Ectodermal cell (in vitro differentiated cells): ENCODE data around the gene PAOX.
"Not testable (repeated sequence)": the region's sequence is repeated elsewhere in the genome, so short reads cannot be mapped to it uniquely, and the experiment has no call there.

Experiments
- H3K27ac ChIP-seq: 2 replicates; pipeline ENCODE4 v1.7.0; 2013; ENCODE audit warnings: mild to moderate bottlenecking, low read depth, low read length; ENCODE audit not compliant: insufficient read depth, poor library complexity, severe bottlenecking
- H3K27me3 ChIP-seq: 2 replicates; pipeline ENCODE4 v1.7.0; 2013; ENCODE audit warnings: mild to moderate bottlenecking, low read length; ENCODE audit not compliant: insufficient read depth, control insufficient read depth, poor library complexity, severe bottlenecking
- H3K36me3 ChIP-seq: one replicate; pipeline ENCODE4 v1.7.0; 2013; ENCODE audit warnings: low read length; ENCODE audit not compliant: control insufficient read depth, insufficient read depth
- H3K4me1 ChIP-seq: one replicate; pipeline ENCODE4 v1.7.0; 2013; ENCODE audit warnings: low read length; ENCODE audit not compliant: control insufficient read depth, insufficient read depth
- H3K4me3 ChIP-seq: 2 replicates; pipeline ENCODE4 v1.7.0; 2013; ENCODE audit warnings: low read depth, low read length, control low read depth; ENCODE audit not compliant: insufficient read depth
- H3K9me3 ChIP-seq: 2 replicates; pipeline ENCODE4 v1.7.0; 2013; ENCODE audit warnings: mild to moderate bottlenecking, low read length, moderate library complexity; ENCODE audit not compliant: control insufficient read depth
- WGBS, 2 experiments: methylation state at CpG; one replicate each; pipeline ENCODE4 v1.1.7; 2013; ENCODE audit warnings: missing lambda C conversion rate in 2 of 2; 5-methylcytosine and 5-hydroxymethylcytosine counted together

The PAOX gene

GRCh38 chr10:133405844-133406527 lies 26.9 kb downstream of the PAOX start:
- Histone ChIP-seq H3K4me1 (no peaks in the 10 kb centered on the region), H3K9me3 (peaks cover 2% of the 10 kb centered on the region), H3K36me3 (peaks cover 38% of the 10 kb centered on the region), H3K27ac (no peak overlapping the region), H3K4me3 (no peak overlapping the region), H3K27me3 (no peaks in the 10 kb centered on the region)
- 94 to 95% methylated on average over 8 of the region's 8 CpGs for WGBS, 2 experiments

GRCh38 chr10:133411523-133412380 lies 32.7 kb downstream of the PAOX start:
- Histone ChIP-seq H3K4me3 (no peak overlapping the region), H3K9me3 (peaks cover 2% of the 10 kb centered on the region), H3K4me1 (no peaks in the 10 kb centered on the region), H3K27me3 (no peaks in the 10 kb centered on the region), H3K36me3 (peaks cover 45% of the 10 kb centered on the region), H3K27ac (no peak overlapping the region)
- 95 to 97% methylated on average over 6 to 7 of the region's 7 CpGs for WGBS, 2 experiments

GRCh38 chr10:133412381-133412711 lies 33.3 kb downstream of the PAOX start:
- no peaks in the 10 kb centered on the region for H3K27me3 ChIP-seq
- no peaks in the 10 kb centered on the region for H3K4me1 ChIP-seq
- H3K27ac ChIP-seq, result no peak overlapping the region
- peaks cover 45% of the 10 kb centered on the region for H3K36me3 ChIP-seq
- H3K4me3 ChIP-seq, result no peak overlapping the region
- H3K9me3 ChIP-seq, result peaks cover 2% of the 10 kb centered on the region

- WGBS, 2 experiments, result 96 to 98% methylated on average over 20 to 21 of the region's 23 CpGs
- H3K9me3 ChIP-seq, H3K4me1 ChIP-seq, H3K27ac ChIP-seq, H3K27me3 ChIP-seq, H3K4me3 ChIP-seq: not testable (repeated sequence)
- H3K36me3 ChIP-seq, result peaks cover 44% of the 10 kb centered on the region
Measured at GRCh38 chr10:133414401-133414800, 35.3 kb downstream of the PAOX start.

- WGBS, 2 experiments, result 94 to 96% methylated on average over 25 of the region's 25 CpGs
- Histone ChIP-seq H3K9me3 (no peaks in the 10 kb centered on the region), H3K27me3 (no peaks in the 10 kb centered on the region), H3K36me3 (peaks cover 31% of the 10 kb centered on the region), H3K4me1 (no peaks in the 10 kb centered on the region), H3K27ac (no peak overlapping the region), H3K4me3 (no peak overlapping the region)
Measured at GRCh38 chr10:133415752-133416151, 36.7 kb downstream of the PAOX start.

GRCh38 chr10:133418289-133418993 lies 39.4 kb downstream of the PAOX start:
- no peak overlapping the region for H3K4me3 ChIP-seq
- no peaks in the 10 kb centered on the region for H3K4me1 ChIP-seq
- no peaks in the 10 kb centered on the region for H3K9me3 ChIP-seq
- H3K27ac ChIP-seq, result no peak overlapping the region
- H3K27me3 ChIP-seq, result peaks cover 10% of the 10 kb centered on the region
- whole genome bisulfite sequencing, 2 experiments, result 94 to 95% methylated on average over 14 of the region's 14 CpGs
- H3K36me3 ChIP-seq, result peaks cover 18% of the 10 kb centered on the region

GRCh38 chr10:133419211-133419950 lies 40.3 kb downstream of the PAOX start:
- WGBS, 2 experiments, result 92 to 93% methylated on average over 34 of the region's 34 CpGs
- Histone ChIP-seq H3K27ac (no peak overlapping the region), H3K4me1 (no peaks in the 10 kb centered on the region), H3K4me3 (no peak overlapping the region), H3K27me3 (peaks cover 14% of the 10 kb centered on the region), H3K36me3 (peaks cover 18% of the 10 kb centered on the region), H3K9me3 (no peaks in the 10 kb centered on the region)

- no peak overlapping the region for H3K27ac ChIP-seq
- H3K27me3 ChIP-seq, result peaks cover 18% of the 10 kb centered on the region
- WGBS, 2 experiments, result 95 to 96% methylated on average over 17 of the region's 17 CpGs
- H3K9me3 ChIP-seq, result no peaks in the 10 kb centered on the region
- peaks cover 17% of the 10 kb centered on the region for H3K36me3 ChIP-seq
- H3K4me1 ChIP-seq, result no peaks in the 10 kb centered on the region
- no peak overlapping the region for H3K4me3 ChIP-seq
Measured at GRCh38 chr10:133420028-133420427, 41.0 kb downstream of the PAOX start.

GRCh38 chr10:133420579-133420978 lies 41.5 kb downstream of the PAOX start:
- Histone ChIP-seq H3K27ac (no peak overlapping the region), H3K9me3 (no peaks in the 10 kb centered on the region), H3K4me3 (no peak overlapping the region), H3K27me3 (peaks cover 21% of the 10 kb centered on the region), H3K4me1 (no peaks in the 10 kb centered on the region), H3K36me3 (peaks cover 12% of the 10 kb centered on the region)
- 74 to 79% methylated on average over 6 of the region's 6 CpGs for WGBS, 2 experiments
